T-helper 2 cell treated with Interferon-gamma antibody and Interleukin-4, amounts not matched to agents 5 μg/mL and 100 μg/mL, for 36 hours (primary cell): ENCODE results near the gene PAN3.

Experiments
- DNase-seq: peaks from one replicate; pipeline ENCODE4 v3.0.0; 2021; ENCODE audit warnings: low spot score
- H3K27ac Mint-ChIP-seq: one replicate; pipeline ENCODE4 v1.8.0; 2021; ENCODE audit warnings: mild to moderate bottlenecking, mixed read lengths
- H3K27me3 Mint-ChIP-seq: one replicate; pipeline ENCODE4 v1.8.0; 2021; ENCODE audit warnings: low read depth, mixed read lengths
- H3K36me3 Mint-ChIP-seq: one replicate; pipeline ENCODE4 v1.8.0; 2021; ENCODE audit warnings: low read depth, mixed read lengths
- H3K4me1 Mint-ChIP-seq: one replicate; pipeline ENCODE4 v1.8.0; 2021; ENCODE audit warnings: low read depth, mixed read lengths
- H3K4me3 Mint-ChIP-seq: one replicate; pipeline ENCODE4 v1.8.0; 2022; ENCODE audit warnings: mild to moderate bottlenecking, moderate library complexity, mixed read lengths
- H3K9me3 Mint-ChIP-seq: one replicate; pipeline ENCODE4 v1.8.0; 2021; ENCODE audit warnings: mixed read lengths

PAN3 gene

GRCh38 chr13:28161370-28161769 is 23.0 kb downstream of the PAN3 start:
- Mint-ChIP-seq H3K4me3 (no peak overlapping the region), H3K27me3 (no peaks in the 10 kb centered on the region), H3K27ac (no peak overlapping the region), H3K9me3 (peaks cover 23% of the 10 kb centered on the region), H3K36me3 (peaks cover 26% of the 10 kb centered on the region), H3K4me1 (peaks cover 1% of the 10 kb centered on the region)
- DNase-seq = no peak

- H3K4me3 Mint-ChIP-seq = no peak overlapping the region
Observed at GRCh38 chr13:28163587-28163986, 25.2 kb downstream of the PAN3 start.

DNA sequence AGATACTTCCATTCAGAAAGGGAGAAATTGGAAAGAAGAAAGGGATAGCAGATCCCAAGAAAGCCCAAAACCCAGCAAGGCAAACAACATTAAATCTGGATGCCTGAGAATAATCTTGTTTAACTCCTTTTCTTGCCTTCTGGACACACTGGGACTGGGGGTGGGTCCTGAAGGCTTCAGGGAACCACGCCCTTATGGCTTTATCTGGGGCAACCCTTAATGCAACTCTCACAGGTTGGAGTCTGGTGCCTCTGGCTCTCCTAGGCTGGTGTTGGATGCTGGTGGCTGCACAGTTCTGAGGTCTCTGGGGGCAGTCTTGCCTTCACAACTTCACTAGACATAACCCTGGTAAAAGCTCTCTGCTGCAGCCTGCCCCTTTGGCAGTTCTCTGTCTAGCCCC is 27.9 kb downstream of the PAN3 start:
- H3K27me3 Mint-ChIP-seq = no peaks in the 10 kb centered on the region
- no peak overlapping the region for H3K27ac Mint-ChIP-seq
- H3K4me3 Mint-ChIP-seq = no peak overlapping the region
- H3K36me3 Mint-ChIP-seq = peaks cover 4% of the 10 kb centered on the region
- no peaks in the 10 kb centered on the region for H3K9me3 Mint-ChIP-seq
- DNase-seq = no peak
- H3K4me1 Mint-ChIP-seq = peaks cover under 1% of the 10 kb centered on the region

More at GRCh38 chr13:28163587-28163986, 25.2 kb downstream of the PAN3 start:
- Mint-ChIP-seq H3K27ac (no peak overlapping the region), H3K27me3 (no peaks in the 10 kb centered on the region), H3K4me1 (peaks cover 1% of the 10 kb centered on the region), H3K36me3 (peaks cover 7% of the 10 kb centered on the region), H3K9me3 (peaks cover 5% of the 10 kb centered on the region)
- DNase-seq = no peak

DNA sequence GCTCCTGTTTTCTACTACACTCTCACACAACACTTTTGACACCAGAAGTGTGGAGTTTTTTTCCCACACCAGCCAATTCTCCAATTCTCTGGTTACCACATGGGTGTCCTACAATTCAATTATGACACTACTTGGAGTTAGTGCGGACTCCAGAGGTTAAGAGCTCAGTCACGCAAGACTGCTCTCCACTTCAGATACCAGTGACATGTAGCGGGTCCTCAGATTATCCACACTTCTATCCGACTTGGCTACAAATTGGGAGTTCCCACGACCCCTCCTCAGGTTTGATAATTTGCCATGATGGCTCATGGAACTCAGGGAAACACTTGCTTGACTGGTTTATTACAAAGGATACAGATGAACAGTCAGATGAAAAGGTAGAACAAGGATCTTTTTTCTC is 32.9 kb downstream of the PAN3 start:
- no peak for DNase-seq
- peaks cover 16% of the 10 kb centered on the region for H3K36me3 Mint-ChIP-seq
- no peak overlapping the region for H3K4me3 Mint-ChIP-seq
- H3K27ac Mint-ChIP-seq = no peak overlapping the region
- no peaks in the 10 kb centered on the region for H3K9me3 Mint-ChIP-seq
- no peaks in the 10 kb centered on the region for H3K27me3 Mint-ChIP-seq
- H3K4me1 Mint-ChIP-seq = peaks cover 5% of the 10 kb centered on the region

DNA sequence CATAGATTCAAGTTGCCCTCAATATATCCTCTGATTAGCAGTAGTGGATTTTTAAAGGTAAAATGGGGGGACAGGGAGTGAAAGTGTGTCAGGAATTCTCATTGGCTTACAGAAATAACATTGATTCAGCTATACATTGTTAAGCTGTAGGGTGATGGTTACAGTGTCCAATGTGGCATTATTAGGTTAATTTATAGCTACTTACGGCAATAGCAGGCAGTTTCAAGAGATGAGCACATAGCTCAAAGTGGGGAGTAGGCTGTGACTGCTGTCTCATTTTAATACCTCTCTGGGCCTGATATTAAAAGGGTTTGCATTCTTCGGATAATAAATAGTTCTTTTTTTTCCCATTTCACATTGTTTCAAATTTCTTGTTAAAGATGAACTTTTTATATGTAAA is 34.6 kb downstream of the PAN3 start:
- no peaks in the 10 kb centered on the region for H3K9me3 Mint-ChIP-seq
- H3K36me3 Mint-ChIP-seq = peaks cover 25% of the 10 kb centered on the region
- H3K27ac Mint-ChIP-seq = no peak overlapping the region
- H3K27me3 Mint-ChIP-seq = no peaks in the 10 kb centered on the region
- H3K4me3 Mint-ChIP-seq = no peak overlapping the region
- no peak for DNase-seq
- peaks cover 5% of the 10 kb centered on the region for H3K4me1 Mint-ChIP-seq

DNA sequence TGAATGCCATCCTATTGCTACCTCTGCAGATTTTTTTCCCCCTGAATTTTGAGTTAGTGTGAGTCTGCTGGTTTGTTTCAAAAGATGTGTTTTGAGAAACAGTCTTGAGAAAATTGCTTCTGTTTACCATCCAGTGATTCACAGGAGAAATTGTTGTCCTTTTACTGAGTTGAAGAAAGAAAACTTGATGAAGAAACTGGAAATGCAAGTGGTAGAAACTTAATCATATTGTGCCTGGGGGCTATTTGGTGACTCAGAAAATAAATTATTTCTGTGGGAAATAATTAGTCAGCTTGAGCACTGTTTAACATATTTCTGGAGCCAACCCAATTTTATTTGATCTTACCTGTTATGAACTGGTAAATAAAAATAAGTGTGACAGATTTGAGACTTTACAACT is 35.4 kb downstream of the PAN3 start:
- Mint-ChIP-seq H3K4me1 (peaks cover 5% of the 10 kb centered on the region), H3K27ac (no peak overlapping the region)

DNA sequence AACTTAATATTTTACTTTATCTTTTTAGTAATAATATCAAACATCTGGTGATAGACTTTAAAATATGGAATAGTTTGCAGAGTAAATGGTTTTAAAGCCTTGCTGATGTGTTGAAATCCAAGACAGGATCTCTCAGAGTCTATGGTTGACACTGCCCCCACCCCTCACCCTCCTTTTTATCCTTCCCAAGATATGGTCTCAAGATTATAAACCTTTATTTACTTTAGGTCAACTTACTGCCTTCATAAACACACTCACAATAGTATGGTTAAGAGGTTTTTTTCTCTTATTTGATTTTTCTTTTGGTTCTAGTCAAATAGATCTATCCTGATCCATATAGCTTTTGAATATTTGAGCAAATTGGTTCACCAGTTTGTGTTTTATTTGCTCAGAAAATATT is 39.0 kb downstream of the PAN3 start:
- Mint-ChIP-seq H3K4me3 (no peak overlapping the region), H3K4me1 (peaks cover 5% of the 10 kb centered on the region), H3K36me3 (peaks cover 34% of the 10 kb centered on the region)

More for the DNA sequence above, 35.4 kb downstream of the PAN3 start:
- Mint-ChIP-seq H3K9me3 (no peaks in the 10 kb centered on the region), H3K4me3 (no peak overlapping the region), H3K36me3 (peaks cover 31% of the 10 kb centered on the region), H3K27me3 (no peaks in the 10 kb centered on the region)
- DNase-seq = no peak

DNA sequence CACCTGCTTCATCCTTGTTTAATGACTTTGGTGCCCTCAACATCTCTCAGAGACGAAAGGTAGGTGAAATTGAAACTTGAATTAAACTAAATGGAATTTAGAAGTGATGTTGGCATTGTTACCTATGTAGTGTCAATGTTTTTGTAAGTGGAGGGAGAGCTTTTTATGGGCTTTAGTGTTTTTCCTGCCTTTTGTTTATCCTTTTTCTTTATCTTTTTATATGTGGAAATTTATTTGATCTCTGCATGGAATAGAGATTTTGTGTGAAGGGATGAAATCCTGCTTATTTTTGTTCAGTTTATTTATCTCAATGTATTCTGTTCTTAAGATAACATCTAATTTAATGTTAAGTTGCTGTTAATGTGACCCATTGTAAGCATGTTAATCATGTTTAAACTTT is 39.5 kb downstream of the PAN3 start:
- H3K9me3 Mint-ChIP-seq = no peaks in the 10 kb centered on the region
- H3K36me3 Mint-ChIP-seq = peaks cover 34% of the 10 kb centered on the region
- H3K4me3 Mint-ChIP-seq = no peak overlapping the region
- no peak for DNase-seq
- no peak overlapping the region for H3K27ac Mint-ChIP-seq
- peaks cover 5% of the 10 kb centered on the region for H3K4me1 Mint-ChIP-seq
- no peaks in the 10 kb centered on the region for H3K27me3 Mint-ChIP-seq

More for the DNA sequence above, 39.0 kb downstream of the PAN3 start:
- Mint-ChIP-seq H3K27me3 (no peaks in the 10 kb centered on the region), H3K27ac (no peak overlapping the region), H3K9me3 (no peaks in the 10 kb centered on the region)
- no peak for DNase-seq

GRCh38 chr13:28179974-28180373 is 41.6 kb downstream of the PAN3 start:
- peaks cover 30% of the 10 kb centered on the region for H3K36me3 Mint-ChIP-seq
- no peak overlapping the region for H3K27ac Mint-ChIP-seq
- H3K9me3 Mint-ChIP-seq = no peaks in the 10 kb centered on the region
- no peak overlapping the region for H3K4me3 Mint-ChIP-seq
- peaks cover 4% of the 10 kb centered on the region for H3K4me1 Mint-ChIP-seq
- no peak for DNase-seq
- no peaks in the 10 kb centered on the region for H3K27me3 Mint-ChIP-seq

DNA sequence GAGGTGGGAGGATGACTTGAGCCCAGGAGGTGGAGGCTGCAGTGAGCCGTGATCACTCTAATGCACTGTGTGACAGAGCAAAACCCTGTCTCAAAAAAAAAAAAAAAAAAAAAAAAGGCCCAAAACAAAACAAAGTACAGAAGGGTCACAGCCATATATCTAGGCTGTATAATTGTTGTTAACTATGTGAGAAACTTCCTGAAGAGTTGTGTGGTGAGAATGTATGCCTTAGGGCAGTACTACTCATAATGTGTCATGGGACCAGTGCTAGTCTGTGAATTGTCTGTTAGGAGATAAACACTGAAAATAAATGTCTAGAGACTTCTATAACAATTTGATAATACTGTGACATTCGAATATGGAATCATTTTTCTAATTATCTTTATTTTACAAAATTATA is 43.1 kb downstream of the PAN3 start:
- Mint-ChIP-seq H3K4me1 (peaks cover 8% of the 10 kb centered on the region), H3K27ac (no peak overlapping the region), H3K4me3 (no peak overlapping the region), H3K9me3 (no peaks in the 10 kb centered on the region), H3K27me3 (no peaks in the 10 kb centered on the region), H3K36me3 (peaks cover 21% of the 10 kb centered on the region)
- no peak for DNase-seq

- DNase-seq = no peak
- Mint-ChIP-seq H3K27me3 (no peaks in the 10 kb centered on the region), H3K27ac (no peak overlapping the region), H3K4me3 (no peak overlapping the region), H3K9me3 (no peaks in the 10 kb centered on the region), H3K36me3 (peaks cover 11% of the 10 kb centered on the region), H3K4me1 (peaks cover 8% of the 10 kb centered on the region)
Observed at GRCh38 chr13:28185256-28185655, 46.9 kb downstream of the PAN3 start.

GRCh38 chr13:28199089-28199488 is 60.7 kb downstream of the PAN3 start:
- H3K4me3 Mint-ChIP-seq = no peak overlapping the region
- H3K9me3 Mint-ChIP-seq = no peaks in the 10 kb centered on the region
- no peak overlapping the region for H3K27ac Mint-ChIP-seq
- no peak for DNase-seq
- H3K4me1 Mint-ChIP-seq = peaks cover under 1% of the 10 kb centered on the region
- peaks cover 17% of the 10 kb centered on the region for H3K36me3 Mint-ChIP-seq
- H3K27me3 Mint-ChIP-seq = no peaks in the 10 kb centered on the region

DNA sequence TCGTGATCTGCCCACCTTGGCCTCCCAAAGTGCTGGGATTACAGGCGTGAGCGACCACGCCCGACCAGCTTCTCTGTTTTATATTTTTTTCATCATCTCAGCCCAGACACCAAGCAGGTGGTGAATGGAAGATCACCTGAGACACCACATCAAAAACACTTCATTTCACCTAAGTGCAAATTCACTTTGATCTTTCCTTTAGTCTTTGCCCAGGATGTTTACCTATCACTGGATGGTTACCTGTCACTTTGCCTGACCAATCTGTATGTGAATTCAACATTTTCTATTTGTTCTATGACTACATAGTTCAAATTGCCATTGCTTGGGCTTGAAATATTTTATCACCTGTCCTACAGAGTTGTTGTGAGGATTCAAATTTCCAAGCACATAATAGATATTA is 65.7 kb downstream of the PAN3 start:
- Mint-ChIP-seq H3K27me3 (no peaks in the 10 kb centered on the region), H3K27ac (no peak overlapping the region), H3K4me1 (peaks cover 10% of the 10 kb centered on the region), H3K36me3 (peaks cover 30% of the 10 kb centered on the region), H3K4me3 (no peak overlapping the region), H3K9me3 (no peaks in the 10 kb centered on the region)
- DNase-seq = no peak

- Mint-ChIP-seq H3K4me1 (peaks cover 10% of the 10 kb centered on the region), H3K27me3 (no peaks in the 10 kb centered on the region), H3K27ac (no peak overlapping the region), H3K9me3 (no peaks in the 10 kb centered on the region), H3K4me3 (no peak overlapping the region), H3K36me3 (peaks cover 32% of the 10 kb centered on the region)
- DNase-seq = peak; percentile 71
Observed at GRCh38 chr13:28204690-28205443, 66.5 kb downstream of the PAN3 start.

- H3K4me1 Mint-ChIP-seq = no peaks in the 10 kb centered on the region
- H3K27me3 Mint-ChIP-seq = no peaks in the 10 kb centered on the region
- no peak overlapping the region for H3K27ac Mint-ChIP-seq
- H3K36me3 Mint-ChIP-seq = peaks cover 8% of the 10 kb centered on the region
- no peaks in the 10 kb centered on the region for H3K9me3 Mint-ChIP-seq
- DNase-seq = no peak
- H3K4me3 Mint-ChIP-seq = no peak overlapping the region
Observed at GRCh38 chr13:28218679-28219078, 80.3 kb downstream of the PAN3 start.
